GM23338 (cell line): ENCODE measurements around the gene PSMA2. TPM values are rescaled to one million over a fixed set of nuclear protein-coding genes. Genes with fewer than 3 reads are reported as not detected.

Source experiments
- ATAC-seq: fragments of 200-7000 bp; cut with Tn5 transposase; 3 replicates; pipeline ENCODE4 v1.9.1; 2020
- DNase-seq: peaks from one replicate; pipeline ENCODE4 v3.0.0-alpha.2; 2015; ENCODE audit warnings: low spot score
- H2AFZ ChIP-seq: fragments of 200-600 bp; sonication (generic); 2 replicates; pipeline ENCODE4 v1.8.0; 2016; ENCODE audit warnings: antibody characterized with exemption, mild to moderate bottlenecking, moderate library complexity
- H3F3A ChIP-seq: fragments of 200-600 bp; sonication (generic); replicated peaks from 2 replicates; pipeline ENCODE4 v1.8.0; 2017; ENCODE audit warnings: antibody characterized with exemption, mixed run types, low read depth
- H3K27ac ChIP-seq: fragments of 200-600 bp; sonication (generic); 2 replicates; pipeline ENCODE4 v1.6.1; 2016; ENCODE audit warnings: low read depth
- H3K27me3 ChIP-seq: fragments of 200-600 bp; sonication (generic); 2 replicates; pipeline ENCODE4 v1.8.0; 2016; ENCODE audit warnings: mild to moderate bottlenecking, mixed run types, moderate library complexity; ENCODE audit not compliant: insufficient read depth
- H3K36me3 ChIP-seq: fragments of 200-600 bp; sonication (generic); 2 replicates; pipeline ENCODE4 v1.8.0; 2016; ENCODE audit warnings: mild to moderate bottlenecking; ENCODE audit not compliant: insufficient read depth
- H3K4me1 ChIP-seq: fragments of 200-600 bp; sonication (generic); 2 replicates; pipeline ENCODE4 v1.8.0; 2016; ENCODE audit warnings: mild to moderate bottlenecking, moderate library complexity; ENCODE audit not compliant: insufficient read depth
- H3K4me2 ChIP-seq: fragments of 200-600 bp; sonication (generic); 2 replicates; pipeline ENCODE4 v1.7.1; 2017; ENCODE audit warnings: mixed run types
- H3K4me3 ChIP-seq: fragments of 200-600 bp; sonication (generic); 2 replicates; pipeline ENCODE4 v1.6.1; 2016; ENCODE audit warnings: mixed run types
- H3K79me2 ChIP-seq: fragments of 200-600 bp; sonication (generic); replicated peaks from 2 replicates; pipeline ENCODE4 v1.8.0; 2017; ENCODE audit warnings: mild to moderate bottlenecking; ENCODE audit not compliant: insufficient read depth
- H3K9me2 ChIP-seq: fragments of 200-600 bp; sonication (generic); 2 replicates; pipeline ENCODE4 v1.8.0; 2017; ENCODE audit not compliant: insufficient read depth
- H4K20me1 ChIP-seq: fragments of 200-600 bp; sonication (generic); replicated peaks from 2 replicates; pipeline ENCODE4 v1.8.0; 2017; ENCODE audit warnings: mild to moderate bottlenecking; ENCODE audit not compliant: insufficient read depth
- H3K27ac Mint-ChIP-seq: 2 replicates; pipeline ENCODE4 v1.8.0; 2020; ENCODE audit warnings: inconsistent platforms, mild to moderate bottlenecking, moderate library complexity, mixed read lengths
- H3K27me3 Mint-ChIP-seq: 3 replicates; pipeline ENCODE4 v1.8.0; 2022; ENCODE audit warnings: low read depth, mild to moderate bottlenecking, moderate library complexity, mixed read lengths, inconsistent platforms; ENCODE audit not compliant: insufficient read depth, poor library complexity
- H3K36me3 Mint-ChIP-seq: 3 replicates; pipeline ENCODE4 v1.8.0; 2021; ENCODE audit warnings: low read depth, mild to moderate bottlenecking, inconsistent platforms, moderate library complexity, mixed read lengths
- H3K4me1 Mint-ChIP-seq: 3 replicates; pipeline ENCODE4 v1.8.0; 2020; ENCODE audit warnings: mild to moderate bottlenecking, inconsistent platforms, mixed read lengths
- H3K4me3 Mint-ChIP-seq: 3 replicates; pipeline ENCODE4 v1.8.0; 2021; ENCODE audit warnings: moderate library complexity, mild to moderate bottlenecking, inconsistent platforms, mixed read lengths
- H3K9me3 Mint-ChIP-seq: 3 replicates; pipeline ENCODE4 v1.8.0; 2020; ENCODE audit warnings: moderate library complexity, mild to moderate bottlenecking, inconsistent platforms, mixed read lengths
- CREB1 ChIP-seq: fragments of 250-450 bp; sonication (Bioruptor Pico); IDR thresholded peaks from 2 replicates; pipeline ENCODE4 v1.5.0; 2020; ENCODE audit warnings: low read depth, mild to moderate bottlenecking, moderate library complexity
- CTCF ChIP-seq, 2 experiments: fragments of 200-600 bp in 1 of 2; sonication (generic) in 1 of 2; conservative IDR thresholded peaks; 2 replicates each; pipeline versions ENCODE4 v1.5.1 to v1.6.1; 2016 to 2017; ENCODE audit warnings: antibody characterized with exemption in 2 of 2, low read depth in 2 of 2, mild to moderate bottlenecking in 2 of 2, moderate library complexity in 1 of 2
- EZH2 ChIP-seq: fragments of 200-600 bp; sonication (generic); IDR thresholded peaks from one replicate; pipeline ENCODE4 v1.8.0; 2017; ENCODE audit warnings: antibody characterized with exemption, mild to moderate bottlenecking, low read depth; ENCODE audit not compliant: unreplicated experiment
- NANOG ChIP-seq: IDR thresholded peaks from 2 replicates; pipeline ENCODE4 v1.6.1; 2016; ENCODE audit warnings: antibody characterized with exemption, borderline replicate concordance
- POLR2AphosphoS5 ChIP-seq: IDR thresholded peaks from 2 replicates; pipeline ENCODE4 v1.6.1; 2016; ENCODE audit warnings: antibody characterized with exemption, low read depth
- STAT1 ChIP-seq: IDR thresholded peaks from one replicate; pipeline ENCODE4 v1.6.1; 2016; ENCODE audit warnings: antibody characterized with exemption; ENCODE audit not compliant: unreplicated experiment
- ZNF114 ChIP-seq: fragments of 250-450 bp; sonication (Bioruptor Pico); IDR thresholded peaks from 2 replicates; pipeline ENCODE4 v1.5.0; 2020; ENCODE audit warnings: mild to moderate bottlenecking, moderate library complexity
- polyA plus RNA-seq: library from polyadenylated mRNA; unstranded; fragments of >200 nt; fragmentation: Nextera tagmentation; extraction: Ambion mirVana; gene quantifications from 2 replicates; pipeline ENCODE4 v1.2.1, GENCODE V29; 2016
- total RNA-seq: library from RNA; depleted of rRNA; stranded (reverse); fragments of >200 nt; shearing (Covaris generic); gene quantifications from 2 replicates; pipeline ENCODE4 v1.2.3, GENCODE V29; 2014
- TF ChIP-seq, protein P1 (sequence below): IDR thresholded peaks from 2 replicates; pipeline ENCODE4 v1.6.1; 2016; ENCODE audit warnings: antibody characterized with exemption
- TF ChIP-seq, protein P2 (sequence below): IDR thresholded peaks from one replicate; pipeline ENCODE4 v1.6.1; 2018; ENCODE audit warnings: antibody characterized with exemption; ENCODE audit not compliant: unreplicated experiment

PSMA2 gene
- total and polyA plus RNA-seq, 2 experiments from 2014 or later, result 178 to 678 TPM

- Histone ChIP-seq H3K4me2 (peak within 1 kb of the TSS; percentile 79), H3K4me3 (peak within 1 kb of the TSS; percentile 86), H4K20me1 (no peaks in the 10 kb centered on the region), H3K27ac (peak within 1 kb of the TSS; percentile 90), H3F3A (peaks cover 13% of the 10 kb centered on the region; the same call in 1 of the 2 replicates), H2AFZ (peak within 1 kb of the TSS; percentile 81; the same call in 1 of the 2 replicates), H3K79me2 (peaks cover 13% of the 10 kb centered on the region), H3K27me3 (no peaks in the 10 kb centered on the region), H3K9me2 (0 out of 2 replicates have a peak, but pooled peaks cover 4% of the 10 kb centered on the region), H3K36me3 (peaks cover 7% of the 10 kb centered on the region; the same call in 1 of the 2 replicates), H3K4me1 (peaks cover 18% of the 10 kb centered on the region)
- H3K27ac Mint-ChIP-seq, result peak within 1 kb of the TSS; percentile 95
- no peak for TF ChIP-seq NANOG
- no peak for TF ChIP-seq ZNF114 (CRISPR knock-in tag)
- peak; percentile 69 for TF ChIP-seq POLR2AphosphoS5
- TF ChIP-seq, protein P1, sequence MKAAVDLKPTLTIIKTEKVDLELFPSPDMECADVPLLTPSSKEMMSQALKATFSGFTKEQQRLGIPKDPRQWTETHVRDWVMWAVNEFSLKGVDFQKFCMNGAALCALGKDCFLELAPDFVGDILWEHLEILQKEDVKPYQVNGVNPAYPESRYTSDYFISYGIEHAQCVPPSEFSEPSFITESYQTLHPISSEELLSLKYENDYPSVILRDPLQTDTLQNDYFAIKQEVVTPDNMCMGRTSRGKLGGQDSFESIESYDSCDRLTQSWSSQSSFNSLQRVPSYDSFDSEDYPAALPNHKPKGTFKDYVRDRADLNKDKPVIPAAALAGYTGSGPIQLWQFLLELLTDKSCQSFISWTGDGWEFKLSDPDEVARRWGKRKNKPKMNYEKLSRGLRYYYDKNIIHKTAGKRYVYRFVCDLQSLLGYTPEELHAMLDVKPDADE, result peak; percentile 88
- TF ChIP-seq CREB1 (CRISPR knock-in tag), result peak; percentile 87
- no peak for TF ChIP-seq CTCF (conservative IDR thresholded peaks at IDR 0.05; ENCODE audit: low read depth in 2 of 2)
- no peaks in the 10 kb centered on the region for H3K27me3 Mint-ChIP-seq
- H3K4me3 Mint-ChIP-seq, result peak within 1 kb of the TSS; percentile 92
- ATAC-seq (peak; percentile 89), DNase-seq (peak; percentile 98)
- peaks cover 34% of the 10 kb centered on the region for H3K4me1 Mint-ChIP-seq
- no peaks in the 10 kb centered on the region for H3K9me3 Mint-ChIP-seq
- H3K36me3 Mint-ChIP-seq, result peaks cover 43% of the 10 kb centered on the region
These were observed 20.2 kb downstream of the PSMA2 start, which contains the start of gene C7orf25 for GRCh38 chr7:42911454-42912447. Gene C7orf25 (minus strand): TSS chr7:42912070. CDS start chr7:42910900, 1,170 bp downstream.

GRCh38 chr7:42910306-42910705, 21.7 kb downstream of the PSMA2 start:
- no peaks in the 10 kb centered on the region for H3K27me3 Mint-ChIP-seq
- Histone ChIP-seq H3K4me1 (peaks cover 18% of the 10 kb centered on the region), H2AFZ (no peak overlapping the region), H3K4me3 (peak overlapping the region; percentile 86), H3F3A (peaks cover 13% of the 10 kb centered on the region; the same call in 1 of the 2 replicates), H3K27me3 (no peaks in the 10 kb centered on the region), H3K4me2 (peak overlapping the region; percentile 79), H3K9me2 (0 out of 2 replicates have a peak, but pooled peaks cover 4% of the 10 kb centered on the region), H4K20me1 (no peaks in the 10 kb centered on the region), H3K36me3 (no peaks in the 10 kb centered on the region), H3K79me2 (peaks cover 13% of the 10 kb centered on the region), H3K27ac (no peak overlapping the region)
- TF ChIP-seq ZNF114 (CRISPR knock-in tag) (no peak), STAT1 (no peak), POLR2AphosphoS5 (no peak), EZH2 (no peak), NANOG (no peak)
- TF ChIP-seq, protein P2, sequence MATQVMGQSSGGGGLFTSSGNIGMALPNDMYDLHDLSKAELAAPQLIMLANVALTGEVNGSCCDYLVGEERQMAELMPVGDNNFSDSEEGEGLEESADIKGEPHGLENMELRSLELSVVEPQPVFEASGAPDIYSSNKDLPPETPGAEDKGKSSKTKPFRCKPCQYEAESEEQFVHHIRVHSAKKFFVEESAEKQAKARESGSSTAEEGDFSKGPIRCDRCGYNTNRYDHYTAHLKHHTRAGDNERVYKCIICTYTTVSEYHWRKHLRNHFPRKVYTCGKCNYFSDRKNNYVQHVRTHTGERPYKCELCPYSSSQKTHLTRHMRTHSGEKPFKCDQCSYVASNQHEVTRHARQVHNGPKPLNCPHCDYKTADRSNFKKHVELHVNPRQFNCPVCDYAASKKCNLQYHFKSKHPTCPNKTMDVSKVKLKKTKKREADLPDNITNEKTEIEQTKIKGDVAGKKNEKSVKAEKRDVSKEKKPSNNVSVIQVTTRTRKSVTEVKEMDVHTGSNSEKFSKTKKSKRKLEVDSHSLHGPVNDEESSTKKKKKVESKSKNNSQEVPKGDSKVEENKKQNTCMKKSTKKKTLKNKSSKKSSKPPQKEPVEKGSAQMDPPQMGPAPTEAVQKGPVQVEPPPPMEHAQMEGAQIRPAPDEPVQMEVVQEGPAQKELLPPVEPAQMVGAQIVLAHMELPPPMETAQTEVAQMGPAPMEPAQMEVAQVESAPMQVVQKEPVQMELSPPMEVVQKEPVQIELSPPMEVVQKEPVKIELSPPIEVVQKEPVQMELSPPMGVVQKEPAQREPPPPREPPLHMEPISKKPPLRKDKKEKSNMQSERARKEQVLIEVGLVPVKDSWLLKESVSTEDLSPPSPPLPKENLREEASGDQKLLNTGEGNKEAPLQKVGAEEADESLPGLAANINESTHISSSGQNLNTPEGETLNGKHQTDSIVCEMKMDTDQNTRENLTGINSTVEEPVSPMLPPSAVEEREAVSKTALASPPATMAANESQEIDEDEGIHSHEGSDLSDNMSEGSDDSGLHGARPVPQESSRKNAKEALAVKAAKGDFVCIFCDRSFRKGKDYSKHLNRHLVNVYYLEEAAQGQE, result no peak
- TF ChIP-seq, protein P1, result no peak
- no peaks in the 10 kb centered on the region for H3K9me3 Mint-ChIP-seq
- ATAC-seq (no peak), DNase-seq (no peak)
- no peak overlapping the region for H3K27ac Mint-ChIP-seq
- H3K4me1 Mint-ChIP-seq, result peaks cover 34% of the 10 kb centered on the region
- peak overlapping the region; percentile 92; the same call in 2 of the 3 replicates for H3K4me3 Mint-ChIP-seq
- peaks cover 31% of the 10 kb centered on the region for H3K36me3 Mint-ChIP-seq
